K562 (cell line): ENCODE results near the gene LCE3E. TPM values are rescaled to one million over a fixed set of nuclear protein-coding genes. Genes with fewer than 3 reads are reported as not detected.

Experiments
- ATAC-seq: fragments of 200-7000 bp; cut with Tn5 transposase; 3 replicates; pipeline ENCODE4 v1.9.1; 2020; ENCODE audit warnings: moderate library complexity
- BruUV-seq: library from RNA; stranded (reverse); fragments of 400-500 nt; replicated peaks from 2 replicates; lab custom pipeline; 2021; lab: Mats Ljungman, UMichigan
- CTCF ChIA-PET: fragments of 300-600 bp; formaldehyde crosslinking; extraction: SDS; loops from one replicate; lab custom pipeline; 2021; ENCODE audit warnings: low intra/inter-chr PET ratio; lab: Yijun Ruan, JAX
- POLR2A ChIA-PET: fragments of 300-600, 350-650 bp; sonication (Branson Sonifier 250); formaldehyde crosslinking; extraction: SDS; loops from one replicate; lab custom pipeline; 2021; ENCODE audit warnings: antibody characterized with exemption, inconsistent platforms; lab: Yijun Ruan, JAX
- DNase-seq, 4 experiments: peaks; one replicate each; pipeline versions ENCODE4 v3.0.0 to v3.0.0-alpha.2; 2011 to 2018; ENCODE audit warnings: low spot score in 3 of 4, mixed read lengths in 3 of 4; ENCODE audit errors: extremely low read depth in 1 of 4
- FAIRE-seq: peaks from 2 replicates; lab custom pipeline; 2011; peaks lifted over from hg19 to GRCh38; lab: Jason Lieb, UNC
- H2AFZ ChIP-seq: 2 replicates; pipeline ENCODE4 v1.6.0; 2011; ENCODE audit warnings: low read depth, low read length, control low read depth, inconsistent platforms
- H3K27ac ChIP-seq: fragments of 200-600 bp; 3 replicates; pipeline ENCODE4 v1.8.0; 2011; ENCODE audit warnings: low read depth, mild to moderate bottlenecking, control low read depth, inconsistent platforms, low read length, moderate library complexity, mixed read lengths; ENCODE audit errors: extremely low read depth
- H3K27me3 ChIP-seq, 2 experiments: fragments of 300-600 bp in 1 of 2; 2 replicates in 1 of 2; 3 replicates in 1 of 2; pipeline versions ENCODE4 v1.6.0 to v1.8.0; 2011; ENCODE audit warnings: inconsistent platforms in 2 of 2, low read length in 2 of 2, mild to moderate bottlenecking in 1 of 2, mixed read lengths in 1 of 2, moderate library complexity in 1 of 2; ENCODE audit not compliant: control insufficient read depth in 2 of 2, insufficient read depth in 2 of 2
- H3K36me3 ChIP-seq: fragments of 300-600 bp; 3 replicates; pipeline ENCODE4 v1.8.0; 2011; ENCODE audit warnings: mild to moderate bottlenecking, low read length, inconsistent platforms; ENCODE audit not compliant: control insufficient read depth, insufficient read depth
- H3K4me1 ChIP-seq, 2 experiments: fragments of 200-600 bp in 1 of 2; replicated peaks in 1 of 2; 2 replicates in 1 of 2; 3 replicates in 1 of 2; pipeline versions ENCODE4 v1.5.1 to v1.8.0; 2011; ENCODE audit warnings: inconsistent platforms in 2 of 2, low read length in 2 of 2, mild to moderate bottlenecking in 1 of 2, mixed read lengths in 1 of 2, moderate library complexity in 1 of 2; ENCODE audit not compliant: control insufficient read depth in 2 of 2, insufficient read depth in 2 of 2
- H3K4me2 ChIP-seq: 2 replicates; pipeline ENCODE4 v1.6.1; 2011; ENCODE audit warnings: low read length, control low read depth, inconsistent platforms, mixed read lengths; ENCODE audit not compliant: insufficient read depth
- H3K4me3 ChIP-seq: fragments of 200-600 bp; sonication (generic), shearing (Covaris generic); 2 replicates; pipeline ENCODE4 v1.5.1; 2016; ENCODE audit warnings: control low read depth, inconsistent platforms
- H3K79me2 ChIP-seq: fragments of 200-600 bp; 3 replicates; pipeline ENCODE4 v1.8.0; 2011; ENCODE audit warnings: low read length, inconsistent platforms; ENCODE audit not compliant: control insufficient read depth, insufficient read depth
- H3K9ac ChIP-seq, 2 experiments: 2 replicates each; pipeline versions ENCODE4 v1.6.0 to v1.6.1; 2011; ENCODE audit warnings: low read depth in 2 of 2, low read length in 2 of 2, control low read depth in 1 of 2, inconsistent platforms in 1 of 2, mild to moderate bottlenecking in 1 of 2, mixed read lengths in 1 of 2; ENCODE audit not compliant: insufficient read depth in 1 of 2
- H3K9me1 ChIP-seq: one replicate; pipeline ENCODE4 v1.6.0; 2011; ENCODE audit warnings: inconsistent platforms, mild to moderate bottlenecking, low read length, moderate library complexity; ENCODE audit not compliant: control insufficient read depth, insufficient read depth
- H3K9me3 ChIP-seq: replicated peaks from 2 replicates; pipeline ENCODE4 v1.5.1; 2011; ENCODE audit warnings: low read depth, low read length, inconsistent platforms; ENCODE audit not compliant: control insufficient read depth, insufficient read depth
- H4K20me1 ChIP-seq: replicated peaks from 2 replicates; pipeline ENCODE4 v1.6.1; 2011; ENCODE audit warnings: low read length, inconsistent platforms, mixed read lengths; ENCODE audit not compliant: control insufficient read depth, insufficient read depth
- RBFOX2 ChIP-seq: fragments of 200-400 bp; formaldehyde crosslinking; IDR thresholded peaks from 2 replicates; pipeline ENCODE4 v1.6.1; 2017; ENCODE audit warnings: low read depth, mild to moderate bottlenecking, low read length, moderate library complexity
- SNAPC5 ChIP-seq: fragments of 250-450 bp; sonication (Bioruptor Pico); IDR thresholded peaks from 2 replicates; pipeline ENCODE4 v1.8.0; 2021; ENCODE audit warnings: moderate library complexity, mild to moderate bottlenecking, inconsistent platforms
- SRSF9 ChIP-seq: fragments of 200-400 bp; formaldehyde crosslinking; IDR thresholded peaks from 2 replicates; pipeline ENCODE4 v1.6.1; 2017; ENCODE audit warnings: low read depth, low read length, borderline replicate concordance
- TRIM25 ChIP-seq: fragments of 450-650 bp; IDR thresholded peaks from 2 replicates; pipeline ENCODE4 v1.7.0; 2016; ENCODE audit warnings: borderline replicate concordance
- WGBS: fragments of 100-300 bp; shearing (Covaris generic); methylation state at CpG from one replicate; pipeline ENCODE4 v1.1.6; 2016; ENCODE audit warnings: low coverage, mixed read lengths; ENCODE audit not compliant: insufficient coverage; ENCODE audit errors: missing lambda C conversion rate; 5-methylcytosine and 5-hydroxymethylcytosine counted together
- in situ Hi-C: fragments of 300-500 bp; cut with MboI; formaldehyde crosslinking; loops from 4 replicates; pipeline ENCODE4 v1.15.0; 2018; ENCODE audit warnings: inconsistent platforms, mixed read lengths
- intact Hi-C: fragments of 100-400 bp; cut with micrococcal nuclease; formaldehyde crosslinking; loops from 2 replicates; pipeline ENCODE4 v1.14.2; 2022
- polyA plus RNA-seq, 8 experiments: library from polyadenylated mRNA; depleted of rRNA in 4 of 8; stranded (reverse) in 5 of 8; unstranded in 3 of 8; fragments of >200 nt; fragmentation: Nextera tagmentation in 2 of 8; fragmentation: Illumina TruSeq in 1 of 8; extraction: Ambion mirVana in 2 of 8; extraction: Trizol in 1 of 8; gene quantifications; 2 replicates each; pipeline versions ENCODE4 v1.2.1 to v1.2.3, GENCODE V29; 2011 to 2014; ENCODE audit warnings: inconsistent platforms in 1 of 8, missing spikeins in 1 of 8
- total RNA-seq, 7 experiments: library from RNA; depleted of rRNA in 6 of 7; stranded (reverse); fragments of >200 nt in 6 of 7; fragmentation: Illumina TruSeq in 2 of 7; extraction: Trizol in 2 of 7; gene quantifications; 2 replicates each; pipeline versions ENCODE4 v1.2.1 to v1.2.3, GENCODE V29; 2011 to 2021; ENCODE audit warnings: low replicate concordance in 1 of 7

The LCE3E gene
- total and polyA plus RNA-seq, 9 of the 15 experiments (the other 6 are each of a cell fraction or from before 2014, with no cell fraction given) = not detected

- TF ChIP-seq TRIM25 = no peak
Measured at GRCh38 chr1:152537496-152537895, 29.1 kb downstream of the LCE3E start (continued).

GRCh38 chr1:152535774-152536173 lies 30.8 kb downstream of the LCE3E start:
- H3K4me2 ChIP-seq = no peak overlapping the region
- no peaks in the 10 kb centered on the region for H3K9me1 ChIP-seq
- intact Hi-C loops (no loop called here), in situ Hi-C loops (no loop called here)
- FAIRE-seq (no peak), ATAC-seq (no peak), DNase-seq (no peak)
- no peaks in the 10 kb centered on the region for H3K4me1 ChIP-seq
- H3K9me3 ChIP-seq = no peaks in the 10 kb centered on the region
- H3K36me3 ChIP-seq = no peaks in the 10 kb centered on the region
- 3% methylated on average over 3 of the region's 3 CpGs for WGBS
- no peak overlapping the region for H3K4me3 ChIP-seq
- no peaks in the 10 kb centered on the region for H4K20me1 ChIP-seq
- CTCF ChIA-PET = no interaction called here
- no peak overlapping the region for H2AFZ ChIP-seq
- POLR2A ChIA-PET = no interaction called here
- H3K9ac ChIP-seq = no peak overlapping the region
- no peaks in the 10 kb centered on the region for H3K79me2 ChIP-seq
- H3K27me3 ChIP-seq = peaks cover 2 to 5% of the 10 kb centered on the region in 2 experiments; a peak in 2 of 5 replicates
- no TSS peak for BruUV-seq
- no peak overlapping the region for H3K27ac ChIP-seq
- TF ChIP-seq SRSF9 (no peak), SNAPC5 (CRISPR knock-in tag) (no peak), RBFOX2 (no peak)
- TF ChIP-seq, all 486 proteins: peak for 0
